HG03196 (cell line): ENCODE measurements around the gene EIF3B.
"Not testable (repeated sequence)": the region's sequence is repeated elsewhere in the genome, so short reads cannot be mapped to it uniquely, and the experiment has no call there.

Experiments
- ATAC-seq: cut with Tn5 transposase; IDR thresholded peaks from one replicate; pipeline ENCODE4 v1.9.1; 2021; ENCODE audit not compliant: unreplicated experiment

EIF3B gene

DNA sequence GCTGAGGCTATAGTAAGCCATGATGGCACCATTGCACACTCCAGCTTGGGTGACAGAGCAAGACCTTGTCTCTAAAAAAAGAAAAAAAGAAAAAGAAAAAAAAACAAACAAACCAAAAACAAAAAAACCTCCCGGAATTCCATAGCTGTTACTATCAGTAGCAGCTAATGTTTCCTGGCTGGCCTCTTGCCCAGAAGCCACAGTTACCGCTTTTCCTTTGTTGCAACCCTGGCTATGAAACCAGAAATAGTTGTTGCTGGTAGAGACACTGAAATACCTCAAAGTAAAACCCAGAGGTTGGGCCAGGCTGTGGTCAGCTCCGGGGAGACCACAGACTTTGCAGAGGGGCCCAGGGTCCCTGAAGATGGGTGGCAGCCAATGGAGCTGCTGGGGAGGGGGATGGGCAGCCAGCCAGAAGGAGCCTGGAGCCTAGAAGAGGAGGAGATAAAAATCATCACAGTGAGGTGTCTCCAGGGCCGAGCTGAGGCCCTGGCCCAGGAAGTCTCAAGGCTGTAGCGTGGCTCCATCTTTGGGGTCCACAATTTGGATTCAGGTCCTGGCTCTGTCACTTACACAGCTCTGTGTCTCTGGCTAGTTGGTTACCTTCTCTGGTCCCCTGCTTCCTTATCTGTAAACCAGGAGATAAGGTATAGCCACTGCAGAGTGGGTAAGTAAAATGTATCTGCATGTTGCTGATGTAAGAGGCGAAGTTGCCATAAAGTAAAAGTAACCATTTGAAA is 45.4 kb downstream of the EIF3B start:
- no peak for ATAC-seq

DNA sequence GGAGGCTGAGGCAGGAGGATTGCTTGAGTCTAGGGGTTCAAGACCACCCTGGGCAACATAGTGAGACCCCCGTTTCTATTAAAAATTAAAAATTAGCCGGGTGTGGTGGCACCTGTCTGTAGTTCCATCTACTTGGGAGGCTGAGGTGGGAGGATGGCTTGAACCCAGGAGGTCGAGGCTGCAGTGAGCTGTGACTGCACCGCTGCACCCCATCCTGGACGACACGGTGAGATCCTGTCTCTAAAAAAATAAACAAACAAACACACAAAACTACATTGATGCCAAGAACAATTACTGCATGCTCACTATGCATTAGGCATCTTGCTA is 48.0 kb downstream of the EIF3B start:
- no peak for ATAC-seq

DNA sequence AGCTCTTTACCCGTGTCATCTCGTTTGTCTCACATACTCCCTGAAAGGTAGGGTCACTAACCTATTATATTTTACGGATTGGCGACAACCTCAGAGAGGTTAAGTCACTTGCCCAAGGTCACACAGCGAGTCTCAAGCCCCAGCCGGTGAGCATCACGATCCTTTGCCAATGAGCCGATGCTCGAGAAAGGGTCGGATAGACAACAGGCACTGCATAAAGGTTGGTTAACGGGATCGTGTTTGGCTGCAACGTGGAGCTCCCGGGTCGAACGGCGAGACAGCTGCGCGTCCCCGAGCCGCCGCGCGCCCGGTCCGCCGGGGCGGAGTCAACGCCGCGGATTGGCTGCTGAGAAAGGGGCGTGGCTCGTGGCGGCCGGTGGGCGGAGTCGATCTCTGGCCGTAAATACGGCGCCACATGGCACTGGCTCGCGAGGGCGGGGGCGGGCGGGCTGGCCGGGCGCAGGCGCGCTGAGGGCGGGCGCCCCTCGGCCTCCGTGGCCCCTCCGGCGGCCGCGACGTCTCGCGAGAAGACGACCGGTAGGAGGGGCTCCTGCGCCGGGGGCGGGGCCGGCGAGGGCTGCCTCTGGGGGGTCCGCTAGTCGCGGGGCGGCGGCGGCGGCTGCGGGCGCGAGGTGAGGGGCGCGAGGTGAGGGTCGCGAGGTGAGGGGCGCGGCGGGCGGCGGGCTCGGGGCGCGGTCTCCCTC is 48.5 kb downstream of the EIF3B start, which contains the start of gene CHST12:
TSS of gene CHST12 (plus strand) at position 598 of the 704 bp plus-strand sequence. CDS start 29,029 bp downstream, outside the sequence.
- peak; percentile 41 for ATAC-seq

DNA sequence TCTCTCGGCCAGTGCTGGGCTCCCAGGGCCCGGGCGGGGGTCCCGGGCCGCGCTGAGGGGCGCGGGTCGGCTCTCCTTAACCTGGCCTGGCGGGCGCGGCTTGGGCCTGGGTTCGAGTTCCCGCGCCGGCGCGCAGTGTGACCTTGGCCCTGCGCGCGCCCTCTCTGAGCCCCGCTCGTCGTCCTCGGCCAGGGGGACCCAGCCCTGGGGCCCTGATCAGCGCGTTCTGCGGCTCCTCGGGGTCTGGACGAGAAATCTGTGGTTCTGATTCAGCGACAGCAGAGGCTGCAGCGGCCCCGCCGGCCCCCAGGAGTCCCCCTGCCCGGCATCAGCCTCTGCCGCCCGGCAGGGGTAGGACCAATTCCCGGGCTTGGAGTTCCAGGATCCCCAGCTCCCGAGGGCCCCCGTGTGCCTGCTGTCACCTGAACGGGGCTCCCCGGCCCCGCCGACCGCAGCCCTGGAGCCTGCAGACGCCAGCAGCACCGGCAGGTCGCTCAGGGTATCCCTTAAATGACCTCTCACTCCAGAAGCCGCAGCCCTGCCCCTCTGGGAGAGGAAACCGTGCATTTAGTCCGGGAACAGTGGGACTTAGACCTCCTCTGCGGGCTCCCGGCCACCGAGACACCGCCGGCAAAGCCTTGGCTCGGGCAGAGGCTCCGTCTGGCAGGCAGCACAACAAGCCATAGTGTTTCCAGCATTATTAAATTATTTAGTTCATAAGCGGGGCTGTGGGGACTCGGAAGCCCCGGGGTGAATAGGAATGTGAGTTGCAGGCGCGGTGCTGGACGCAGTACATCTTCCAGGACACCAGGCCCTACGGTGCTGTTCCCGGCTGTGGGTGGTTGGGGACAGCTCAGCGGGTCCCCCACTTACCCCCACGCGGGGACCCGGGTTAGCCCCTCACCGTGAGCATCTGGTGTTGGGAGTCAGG is 49.4 kb downstream of the EIF3B start:
- peak; percentile 2 for ATAC-seq

DNA sequence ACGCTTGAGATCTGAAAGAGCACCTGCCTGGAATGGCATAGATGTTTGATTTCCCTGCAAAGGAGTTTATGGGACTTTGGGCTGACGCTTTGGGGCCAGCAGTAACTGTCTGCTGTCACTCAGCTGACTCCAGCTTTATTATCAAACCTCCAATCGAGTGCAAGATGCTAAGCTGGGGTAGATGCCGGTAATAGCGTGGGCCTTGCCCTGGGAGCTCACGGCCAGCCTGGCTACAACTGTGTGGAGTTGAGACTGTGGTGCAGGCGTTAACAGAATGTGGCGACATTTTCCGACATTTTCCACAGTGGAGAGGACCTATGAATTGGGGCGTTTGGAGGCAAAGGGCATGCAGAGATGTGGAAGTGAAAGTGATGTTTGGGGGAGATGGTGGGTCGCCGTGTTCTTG is 50.1 kb downstream of the EIF3B start:
- no peak for ATAC-seq

DNA sequence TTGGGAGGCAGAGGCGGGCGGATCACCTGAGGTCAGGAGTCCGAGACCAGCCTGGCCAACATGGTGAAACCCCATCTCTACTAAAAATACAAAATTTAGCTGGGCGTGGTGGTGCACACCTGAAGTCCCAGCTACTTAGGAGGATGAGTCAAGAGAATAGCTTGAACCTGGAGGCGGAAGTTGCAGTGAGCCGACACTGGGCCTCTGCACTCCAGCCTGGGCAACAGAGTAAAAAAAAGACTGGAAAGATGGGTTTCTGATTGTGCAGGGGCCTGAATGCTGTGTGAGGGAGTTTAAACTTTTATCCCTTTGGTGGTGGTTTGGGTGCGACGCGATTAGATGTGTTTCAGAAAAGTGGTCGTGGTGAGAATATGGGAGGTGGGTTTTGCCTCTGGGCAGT is 50.6 kb downstream of the EIF3B start:
- ATAC-seq, result no peak

DNA sequence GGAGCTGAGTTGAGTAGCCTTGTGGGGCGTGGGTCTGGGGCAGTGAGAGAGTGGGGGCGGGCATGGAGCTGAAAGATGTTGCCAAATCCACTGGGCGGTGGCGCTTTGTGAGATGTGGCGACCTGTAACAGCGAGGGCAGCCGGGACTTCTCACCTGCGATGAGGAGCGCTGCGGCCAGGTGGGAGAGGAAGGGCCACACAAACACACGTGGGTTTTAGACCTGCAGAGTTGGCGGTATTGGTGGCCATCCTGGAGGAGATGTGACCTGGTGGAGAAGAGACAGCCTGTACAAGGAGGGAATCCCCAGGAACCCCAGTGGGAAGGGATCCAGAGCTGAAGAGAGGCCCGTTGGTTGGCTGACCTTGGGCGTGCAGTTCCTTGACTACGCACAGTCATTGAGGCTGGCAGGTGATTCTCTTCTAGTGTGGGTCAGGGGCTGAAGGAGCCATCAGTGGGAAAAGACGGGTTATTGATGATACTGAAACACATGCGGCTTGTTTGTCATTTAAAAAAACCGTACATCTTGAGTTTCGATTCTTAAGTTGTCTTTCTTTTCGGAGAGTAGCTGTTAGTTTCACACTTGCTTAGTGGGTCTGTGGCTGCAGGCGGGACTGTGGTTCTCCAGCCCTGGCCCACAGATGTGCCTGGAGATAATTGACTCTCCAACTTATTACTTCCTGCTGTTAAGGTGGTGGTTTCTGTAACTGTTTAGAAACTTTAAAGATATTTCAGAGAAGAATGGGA is 51.1 kb downstream of the EIF3B start:
- peak; percentile 37 for ATAC-seq

DNA sequence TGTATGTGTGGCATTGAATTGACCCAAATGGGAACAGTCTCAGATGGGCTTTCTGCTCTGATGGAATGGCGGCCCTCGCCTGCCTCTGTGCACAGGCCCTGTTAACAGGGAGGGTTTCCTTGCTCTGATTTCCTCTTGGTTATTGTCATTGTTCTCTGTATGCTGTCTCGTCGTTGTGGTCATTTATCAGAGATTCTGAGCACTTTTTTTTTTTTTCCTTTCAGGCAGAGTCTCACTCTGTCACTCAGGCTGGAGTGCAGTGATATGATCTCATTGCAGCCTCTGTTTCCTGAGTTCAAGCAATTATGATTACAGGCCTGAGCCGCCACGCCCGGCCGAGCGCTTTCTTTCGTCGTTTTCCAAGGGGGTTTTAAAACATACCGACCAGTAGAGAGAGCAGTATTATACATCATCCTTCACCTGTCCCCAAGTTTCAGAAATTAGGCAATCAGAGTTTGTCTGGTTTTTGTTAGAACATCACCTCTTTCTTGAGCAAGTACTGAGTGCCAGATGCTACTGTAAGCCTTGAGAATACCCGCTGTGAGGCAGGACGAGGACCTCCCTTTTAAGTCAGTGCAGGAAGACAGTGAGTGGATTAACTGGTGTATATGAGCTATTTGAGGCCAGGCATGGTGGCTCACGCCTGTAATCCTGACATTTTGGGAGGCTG is 55.3 kb downstream of the EIF3B start:
- no peak for ATAC-seq

DNA sequence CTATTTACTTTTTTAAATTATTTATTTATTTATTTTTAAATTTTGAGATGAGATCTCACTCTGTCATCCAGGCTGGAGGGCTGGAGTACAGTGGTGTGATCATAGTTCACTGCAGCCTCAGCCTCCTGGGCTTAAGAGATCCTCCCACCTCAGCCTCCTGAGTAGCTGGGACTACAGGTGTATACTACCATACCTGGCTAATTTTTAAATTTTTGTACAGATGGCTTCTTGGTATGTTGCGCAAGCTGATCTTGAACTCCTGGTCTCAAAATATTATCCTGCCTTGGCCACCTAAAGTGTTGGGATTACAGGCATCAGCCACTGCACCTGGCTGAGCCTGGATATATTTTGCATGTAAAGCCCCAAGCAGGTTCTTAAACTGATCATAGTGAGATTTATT is 56.4 kb downstream of the EIF3B start:
- no peak for ATAC-seq

DNA sequence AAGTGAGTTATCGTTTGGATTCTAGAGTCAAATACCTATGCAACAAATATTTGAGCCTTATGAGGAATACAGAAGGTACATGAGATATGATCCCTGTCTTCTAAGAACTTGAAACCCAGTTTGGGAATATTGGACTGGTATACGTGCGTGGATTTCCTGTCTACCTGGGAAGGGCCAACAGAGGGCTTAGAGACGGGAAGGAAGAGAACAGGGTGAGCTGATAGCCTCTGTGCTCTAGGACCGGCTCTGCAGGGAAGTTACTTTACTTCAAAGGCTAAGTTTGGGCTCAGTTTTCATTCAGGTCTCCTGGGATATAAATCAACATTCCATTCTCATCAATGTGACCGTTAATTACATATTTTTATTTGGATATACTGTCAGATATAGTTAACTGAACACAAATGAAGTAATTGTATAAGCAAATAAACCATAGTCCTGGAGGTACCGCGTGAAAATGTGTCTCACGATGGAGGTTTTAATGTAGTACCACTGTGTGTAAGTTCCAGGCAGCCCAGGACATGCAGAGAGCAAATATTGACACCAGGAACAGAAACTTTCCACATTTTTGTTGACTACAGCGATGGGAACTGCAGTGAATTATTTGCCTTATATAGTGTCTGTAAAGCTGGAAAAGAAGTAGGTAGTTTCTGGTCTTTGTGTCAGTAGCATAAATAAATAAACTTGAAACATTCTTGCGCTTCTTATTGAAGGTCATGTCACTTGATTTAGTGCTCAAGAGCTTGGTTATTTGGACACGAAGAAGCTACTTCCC is 57.4 kb downstream of the EIF3B start:
- ATAC-seq, result no peak

DNA sequence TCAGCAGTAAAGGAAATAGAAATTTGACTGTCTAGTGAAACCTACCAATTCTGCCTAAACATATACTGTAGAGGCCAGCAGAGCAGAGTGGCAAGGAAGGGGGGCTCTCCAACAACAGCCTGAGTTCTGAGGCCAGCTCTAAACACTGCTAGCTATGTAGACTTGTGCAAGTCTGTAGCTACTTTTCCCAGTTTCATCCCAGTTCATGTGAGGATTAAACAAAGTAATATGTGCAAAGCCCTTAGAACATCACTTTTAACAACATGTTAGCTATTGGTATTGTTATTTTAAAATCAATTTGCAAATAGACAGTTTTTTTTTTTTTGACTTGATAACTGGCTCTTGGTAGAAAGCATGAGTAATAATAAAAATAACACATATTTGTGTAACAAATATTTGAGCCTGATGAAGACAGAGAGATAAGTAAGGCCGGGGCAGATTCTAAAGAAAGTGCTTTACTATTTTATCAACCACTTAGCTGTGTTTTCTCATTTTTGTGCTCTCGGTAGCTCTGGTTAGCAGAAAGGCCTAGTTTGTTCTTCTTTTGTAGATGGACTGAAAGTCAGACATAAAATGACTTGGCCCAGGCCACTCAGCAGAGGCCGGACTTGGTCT is 58.1 kb downstream of the EIF3B start:
- ATAC-seq, result no peak

DNA sequence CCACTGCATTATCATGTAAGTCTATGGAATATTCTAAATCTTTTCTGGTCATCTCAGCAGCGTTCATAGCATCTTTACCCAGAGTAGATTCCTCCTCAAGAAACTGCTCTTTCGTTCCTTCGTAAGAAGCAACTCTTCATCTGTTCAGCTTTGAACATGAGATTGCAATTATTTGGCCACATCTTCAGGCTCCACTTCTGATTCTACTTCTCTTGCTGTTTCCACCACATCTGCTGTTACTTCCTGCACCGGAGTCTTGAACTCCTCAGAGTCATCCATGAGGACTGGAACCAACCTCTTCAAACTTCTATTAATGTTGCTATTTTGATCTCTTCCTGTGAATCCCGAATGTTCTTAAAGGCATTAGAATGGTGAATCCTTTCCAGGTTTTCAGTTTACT is 61.4 kb downstream of the EIF3B start:
- ATAC-seq, result no peak

DNA sequence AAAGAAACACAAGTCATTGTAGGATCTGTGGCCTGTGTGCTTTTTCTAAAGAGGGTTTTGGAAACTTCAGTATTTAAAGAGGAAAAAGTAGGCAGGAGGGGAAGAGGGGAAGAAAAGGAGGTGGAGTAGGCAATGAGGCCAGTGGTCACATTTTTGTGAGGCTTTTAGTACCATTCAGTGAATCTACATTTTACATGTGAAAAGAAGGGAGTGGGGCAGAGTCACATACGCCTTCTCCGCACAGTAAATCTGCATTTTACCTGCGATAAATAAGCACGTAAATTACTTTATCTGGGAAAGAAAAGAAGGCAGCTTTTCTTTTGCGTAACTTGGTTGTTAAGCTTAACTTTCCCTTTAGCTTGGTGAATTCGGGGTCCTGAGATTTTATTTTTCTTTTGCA is 62.0 kb downstream of the EIF3B start:
- ATAC-seq, result no peak

DNA sequence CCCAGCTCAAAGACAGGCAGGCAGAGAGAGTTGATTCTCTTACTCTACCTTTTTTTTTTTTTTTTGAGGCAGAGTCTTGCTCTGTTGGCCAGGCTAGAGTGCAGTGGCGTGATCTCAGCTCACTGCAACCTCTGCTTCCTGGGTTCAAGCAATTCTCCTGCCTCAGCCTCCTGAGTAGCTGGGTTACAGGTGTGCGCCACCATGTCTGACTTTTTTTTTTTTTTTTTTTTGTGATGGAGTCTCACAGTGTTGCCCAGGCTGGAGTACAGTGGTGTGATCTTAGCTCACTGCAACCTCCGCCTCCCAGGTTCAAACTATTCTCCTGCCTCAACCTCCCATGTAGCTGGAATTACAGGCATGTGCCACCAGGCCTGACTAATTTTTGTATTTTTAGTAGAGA is 62.6 kb downstream of the EIF3B start:
- ATAC-seq, result not testable (repeated sequence)

DNA sequence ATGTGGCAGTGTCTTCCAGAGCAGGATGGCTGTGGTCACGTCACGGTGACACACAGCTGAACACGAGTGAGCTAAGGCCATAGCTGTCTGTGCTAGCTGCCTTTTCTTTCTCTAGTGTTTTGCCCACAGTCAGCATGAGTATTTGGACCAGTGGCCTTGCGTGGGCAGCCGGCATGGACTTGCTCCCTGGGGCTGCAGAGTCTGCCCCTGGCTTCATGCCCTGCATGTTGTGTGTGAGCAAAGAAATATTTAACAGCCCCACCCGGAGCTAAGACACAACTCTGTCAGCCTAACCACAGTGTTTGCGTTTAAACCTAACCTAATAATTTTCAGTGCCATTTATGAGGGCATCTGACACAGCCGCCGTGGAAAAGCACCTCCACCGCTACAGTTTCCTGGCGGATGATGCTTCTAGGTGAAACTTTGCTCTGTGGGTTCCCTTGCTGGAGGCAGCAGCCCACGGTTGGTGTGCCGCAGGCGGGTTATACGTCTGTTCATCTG is 63.4 kb downstream of the EIF3B start:
- ATAC-seq, result no peak

DNA sequence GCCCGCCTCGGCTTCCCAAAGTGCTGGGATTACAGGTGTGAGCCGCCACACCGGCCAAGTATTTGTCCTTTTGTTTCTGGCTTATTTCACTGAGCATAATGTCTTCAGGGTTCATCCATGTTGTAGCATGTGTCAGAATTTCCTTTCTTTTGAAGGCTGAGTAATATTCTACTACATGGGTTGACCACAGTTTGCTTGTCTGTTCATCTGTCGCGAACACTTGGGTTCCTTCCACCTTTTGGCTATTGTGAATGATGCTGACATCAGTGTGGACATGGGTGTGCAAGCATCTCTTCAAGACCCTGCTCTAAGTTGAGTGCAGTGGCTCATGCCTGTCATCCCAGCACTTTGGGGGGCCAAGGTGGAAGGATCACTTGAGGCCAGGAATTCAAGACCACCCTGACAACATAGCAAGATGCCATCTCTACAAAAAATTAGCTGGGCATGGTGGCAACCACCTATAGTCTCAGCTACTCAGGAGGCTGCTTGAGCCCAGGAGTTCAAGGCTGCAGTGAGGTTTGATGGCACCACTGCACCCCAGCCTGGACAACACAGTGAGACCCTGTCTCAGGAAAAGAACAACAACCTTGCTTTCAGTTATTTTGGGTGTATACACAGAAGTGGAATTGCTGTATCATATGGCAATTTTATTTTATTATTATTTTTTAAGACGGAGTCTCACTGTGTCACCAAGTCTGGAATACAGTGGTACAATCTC is 65.7 kb downstream of the EIF3B start:
- no peak for ATAC-seq

DNA sequence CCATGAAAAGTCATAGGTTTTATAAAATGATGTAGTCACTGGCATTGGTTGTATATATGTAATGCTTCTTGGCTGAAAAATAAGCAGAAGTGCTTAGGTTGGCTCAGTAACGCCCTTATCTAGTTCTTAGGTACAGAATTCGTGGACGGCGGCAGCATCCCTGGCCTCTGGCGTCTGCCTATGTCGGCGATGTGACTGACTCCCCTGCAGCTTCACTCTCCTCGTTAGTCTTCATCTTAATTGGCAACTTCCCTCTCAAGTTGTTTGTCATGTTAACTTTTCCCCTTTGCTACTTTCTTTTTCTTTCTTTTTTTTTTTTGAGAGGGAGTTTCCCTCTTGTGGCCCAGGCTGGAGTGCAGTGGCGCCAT is 67.3 kb downstream of the EIF3B start:
- no peak for ATAC-seq

DNA sequence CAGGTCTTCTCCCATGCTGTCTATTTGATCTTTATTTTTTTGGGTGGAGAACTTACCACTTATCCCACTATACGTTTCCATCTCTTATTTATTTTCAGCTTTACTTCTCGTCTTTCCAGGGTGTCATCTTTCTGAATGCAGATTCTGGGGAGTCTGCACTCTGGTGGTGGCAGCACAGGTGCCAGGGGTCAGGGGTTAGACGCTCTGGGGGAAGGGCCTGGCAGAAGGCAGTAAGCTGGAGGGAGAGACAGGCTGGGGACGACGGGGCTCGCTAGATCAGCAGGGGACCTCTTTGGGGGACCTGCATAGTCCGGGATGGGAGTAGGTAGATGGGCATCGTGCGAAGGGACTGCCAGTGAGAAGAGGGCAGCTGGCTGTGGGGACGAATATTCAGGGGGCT is 71.1 kb downstream of the EIF3B start:
- ATAC-seq, result no peak
